ENCODE results near the gene RTN4R.

DNA sequence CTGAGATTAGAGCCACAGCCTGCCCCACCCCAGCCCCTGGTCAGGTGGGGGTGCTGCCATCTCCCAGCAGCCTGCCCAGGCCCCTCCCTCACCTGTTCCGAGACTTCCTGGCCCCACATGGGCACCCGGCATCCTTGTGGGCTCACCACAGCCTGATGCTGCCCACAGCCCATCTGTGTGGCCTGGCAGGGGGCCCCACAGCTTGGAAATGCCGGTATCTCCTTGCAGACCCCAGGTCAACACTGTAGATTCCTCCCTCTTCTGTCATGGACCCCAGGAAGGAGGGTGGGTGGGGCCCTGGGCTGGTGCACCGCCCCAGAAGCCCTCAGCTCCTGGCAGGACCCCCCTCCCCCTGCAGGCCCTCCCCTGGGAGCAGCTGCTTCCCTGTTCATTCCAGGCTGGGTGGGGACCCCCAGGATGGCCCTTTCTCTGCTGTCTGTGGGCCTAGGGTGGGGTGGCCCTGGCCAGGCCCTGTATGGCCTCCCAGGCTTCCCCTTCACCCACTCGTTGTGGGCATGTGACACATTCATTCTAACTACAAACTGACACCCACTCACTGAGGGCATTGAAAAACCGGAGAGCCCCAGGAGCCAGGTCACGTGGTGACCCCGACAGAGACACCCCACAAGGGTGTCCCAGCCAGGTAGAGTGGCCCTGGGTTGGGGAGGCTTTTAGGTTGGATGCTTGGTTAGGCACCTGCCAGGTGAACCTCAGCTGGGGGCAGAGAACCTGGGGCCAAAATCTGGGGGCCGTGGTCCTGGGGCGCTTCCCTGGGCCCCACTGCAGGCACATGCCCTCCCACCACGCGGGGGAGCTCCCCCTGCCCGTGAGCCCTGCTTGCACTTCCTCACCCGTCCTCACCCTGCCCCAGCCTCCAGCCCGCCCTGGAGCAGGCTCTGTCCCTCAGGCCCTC, 73.2 kb downstream of the RTN4R start:
- TF ChIP-seq, protein P1, sequence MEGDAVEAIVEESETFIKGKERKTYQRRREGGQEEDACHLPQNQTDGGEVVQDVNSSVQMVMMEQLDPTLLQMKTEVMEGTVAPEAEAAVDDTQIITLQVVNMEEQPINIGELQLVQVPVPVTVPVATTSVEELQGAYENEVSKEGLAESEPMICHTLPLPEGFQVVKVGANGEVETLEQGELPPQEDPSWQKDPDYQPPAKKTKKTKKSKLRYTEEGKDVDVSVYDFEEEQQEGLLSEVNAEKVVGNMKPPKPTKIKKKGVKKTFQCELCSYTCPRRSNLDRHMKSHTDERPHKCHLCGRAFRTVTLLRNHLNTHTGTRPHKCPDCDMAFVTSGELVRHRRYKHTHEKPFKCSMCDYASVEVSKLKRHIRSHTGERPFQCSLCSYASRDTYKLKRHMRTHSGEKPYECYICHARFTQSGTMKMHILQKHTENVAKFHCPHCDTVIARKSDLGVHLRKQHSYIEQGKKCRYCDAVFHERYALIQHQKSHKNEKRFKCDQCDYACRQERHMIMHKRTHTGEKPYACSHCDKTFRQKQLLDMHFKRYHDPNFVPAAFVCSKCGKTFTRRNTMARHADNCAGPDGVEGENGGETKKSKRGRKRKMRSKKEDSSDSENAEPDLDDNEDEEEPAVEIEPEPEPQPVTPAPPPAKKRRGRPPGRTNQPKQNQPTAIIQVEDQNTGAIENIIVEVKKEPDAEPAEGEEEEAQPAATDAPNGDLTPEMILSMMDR (IDR thresholded peaks at IDR 0.05): no peak
- TF ChIP-seq POLR2A (IDR thresholded peaks at IDR 0.05): no peak
- no peak for TF ChIP-seq EP300 (IDR thresholded peaks at IDR 0.05; ENCODE audit: low read depth)
